GM18520 (cell line): Measurements from ENCODE around the gene SYT9.

Source experiments
- ATAC-seq: cut with Tn5 transposase; IDR thresholded peaks from one replicate; pipeline ENCODE4 v1.9.1; 2021; ENCODE audit not compliant: unreplicated experiment

The SYT9 gene

GRCh38 chr11:7251836-7252682 is at the start of gene SYT9:
Gene SYT9, plus strand, starts transcription at chr11:7251904. Its CDS starts 283 bp downstream, at chr11:7252187.
- ATAC-seq, result no peak

GRCh38 chr11:7202412-7202811 is 49.3 kb upstream of the SYT9 start:
- no peak for ATAC-seq

GRCh38 chr11:7204778-7205177 is 46.9 kb upstream of the SYT9 start:
- no peak for ATAC-seq

- no peak for ATAC-seq
These were observed 43.3 kb upstream of the SYT9 start for GRCh38 chr11:7208391-7208790.

- no peak for ATAC-seq
These were observed 32.2 kb upstream of the SYT9 start for GRCh38 chr11:7219491-7219890.

- no peak for ATAC-seq
These were observed 31.1 kb upstream of the SYT9 start for GRCh38 chr11:7220636-7221035.

GRCh38 chr11:7222619-7223018 is 29.1 kb upstream of the SYT9 start:
- ATAC-seq, result no peak

GRCh38 chr11:7239877-7240276 is 11.8 kb upstream of the SYT9 start:
- ATAC-seq, result no peak

- ATAC-seq, result no peak
These were observed 6.4 kb upstream of the SYT9 start for GRCh38 chr11:7245341-7245740.

- no peak for ATAC-seq
These were observed 5.5 kb upstream of the SYT9 start for GRCh38 chr11:7246179-7246578.

GRCh38 chr11:7250166-7250565 is 1.5 kb upstream of the SYT9 start:
- no peak for ATAC-seq

GRCh38 chr11:7251487-7251835 is 243 bp upstream of the SYT9 start:
- ATAC-seq, result no peak

GRCh38 chr11:7252683-7253213 is 1.0 kb downstream of the SYT9 start:
- no peak for ATAC-seq

- ATAC-seq, result no peak
These were observed 2.1 kb downstream of the SYT9 start for GRCh38 chr11:7253800-7254199.

GRCh38 chr11:7254731-7255291 is 3.1 kb downstream of the SYT9 start:
- no peak for ATAC-seq

- ATAC-seq, result no peak
These were observed 5.2 kb downstream of the SYT9 start for GRCh38 chr11:7256943-7257342.

GRCh38 chr11:7257724-7258123 is 6.0 kb downstream of the SYT9 start:
- no peak for ATAC-seq

GRCh38 chr11:7261578-7261977 is 9.9 kb downstream of the SYT9 start:
- no peak for ATAC-seq

GRCh38 chr11:7262672-7263071 is 11.0 kb downstream of the SYT9 start:
- ATAC-seq, result no peak

GRCh38 chr11:7263842-7264241 is 12.1 kb downstream of the SYT9 start:
- ATAC-seq, result no peak

GRCh38 chr11:7268758-7269157 is 17.1 kb downstream of the SYT9 start:
- no peak for ATAC-seq

- no peak for ATAC-seq
These were observed 18.6 kb downstream of the SYT9 start for GRCh38 chr11:7270233-7270865.
